Endothelial cell of umbilical vein (primary cell): ENCODE data around the gene GREB1.

Source experiments
- CTCF ChIP-seq, 2 donors: IDR thresholded peaks; 1 replicate in 1 of 2; 2 replicates in 1 of 2; pipeline ENCODE4 v1.5.1; 2011; ENCODE audit warnings: low read length in 2 of 2, mild to moderate bottlenecking in 2 of 2, moderate library complexity in 2 of 2, control low read depth in 1 of 2, inconsistent platforms in 1 of 2, low read depth in 1 of 2; ENCODE audit not compliant: insufficient read depth in 1 of 2; ENCODE audit errors: extremely low read depth in 1 of 2
- EZH2 ChIP-seq: IDR thresholded peaks from 2 replicates; pipeline ENCODE4 v1.6.1; 2012; ENCODE audit warnings: borderline replicate concordance, low read depth, mild to moderate bottlenecking, moderate library complexity, low read length, inconsistent platforms; ENCODE audit not compliant: severe bottlenecking
- FOS ChIP-seq: IDR thresholded peaks from 2 replicates; pipeline ENCODE4 v1.6.1; 2011; ENCODE audit warnings: mild to moderate bottlenecking, low read length, moderate library complexity, borderline replicate concordance; ENCODE audit not compliant: insufficient read depth
- GATA2 ChIP-seq: IDR thresholded peaks from 2 replicates; pipeline ENCODE4 v1.7.0; 2011; ENCODE audit warnings: low read depth, mild to moderate bottlenecking, moderate library complexity, mixed read lengths, low read length; ENCODE audit not compliant: insufficient read length, insufficient read depth
- MYC ChIP-seq: IDR thresholded peaks from one replicate; pipeline ENCODE4 v1.6.1; 2011; ENCODE audit warnings: mild to moderate bottlenecking, low read depth, low read length
- POLR2A ChIP-seq: IDR thresholded peaks from 2 replicates; pipeline ENCODE4 v1.6.1; 2012; ENCODE audit warnings: low read depth, mild to moderate bottlenecking, control low read depth, low read length
- POLR2AphosphoS5 ChIP-seq: IDR thresholded peaks from 2 replicates; pipeline ENCODE4 v1.6.1; 2012; ENCODE audit warnings: low read depth, mild to moderate bottlenecking, control low read depth, low read length, moderate library complexity; ENCODE audit not compliant: insufficient read depth

DNA sequence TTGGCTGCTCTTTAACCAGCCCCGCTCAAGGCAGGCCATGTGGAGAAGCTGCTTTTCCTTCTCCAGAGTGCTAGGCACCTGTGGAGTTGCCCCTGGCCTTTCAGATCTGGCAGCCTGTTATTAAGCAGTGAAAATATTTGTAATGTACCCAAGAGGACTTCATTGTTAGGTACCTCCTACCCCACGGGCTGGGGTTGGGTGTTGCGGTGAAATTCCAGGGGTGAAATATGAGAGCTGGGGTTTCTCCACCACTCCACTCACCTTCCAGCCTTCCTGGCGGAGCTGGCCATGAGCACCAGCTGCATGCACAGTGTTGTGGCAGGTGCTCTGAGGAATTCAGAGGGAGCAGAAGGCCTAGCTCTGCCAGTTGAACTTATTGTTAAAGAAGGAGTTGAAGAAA lies 97.0 kb downstream of the GREB1 start:
- TF ChIP-seq CTCF (IDR thresholded peaks at IDR 0.05; ENCODE audit: extremely low read depth in 1 of 2, insufficient read depth in 1 of 2, low read depth in 1 of 2, low read length in 2 of 2), result no peak
- TF ChIP-seq FOS, result no peak
- TF ChIP-seq GATA2, result no peak
- no peak for TF ChIP-seq POLR2A
- no peak for TF ChIP-seq POLR2AphosphoS5
- no peak for TF ChIP-seq MYC
- no peak for TF ChIP-seq EZH2
